GM18909 (cell line): Measurements from ENCODE around the gene VTI1A.

Experiments used
- ATAC-seq: cut with Tn5 transposase; IDR thresholded peaks from one replicate; pipeline ENCODE4 v1.9.1; 2021; ENCODE audit warnings: mild to moderate bottlenecking; ENCODE audit not compliant: unreplicated experiment, poor library complexity

Gene VTI1A

GRCh38 chr10:112769611-112770370, 322.8 kb downstream of the VTI1A start:
- ATAC-seq, result no peak

DNA sequence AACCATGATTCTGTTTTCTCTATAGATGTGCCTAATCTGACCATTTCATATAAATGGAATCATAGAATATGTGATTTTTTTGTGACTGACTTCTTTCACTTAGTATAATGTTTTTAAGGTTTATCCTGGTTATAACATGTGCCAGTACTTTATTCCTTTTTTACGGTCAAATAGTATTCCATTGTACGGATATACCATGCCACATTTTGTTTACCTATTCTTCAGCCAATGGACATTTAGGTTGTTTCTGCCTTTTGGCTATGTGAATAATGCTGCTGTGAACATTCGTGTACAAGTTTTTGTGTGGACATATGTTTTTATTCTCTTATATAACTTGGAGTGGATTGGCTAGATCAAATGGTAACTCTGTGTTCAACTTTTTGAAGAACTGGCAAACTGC, 324.7 kb downstream of the VTI1A start:
- no peak for ATAC-seq

GRCh38 chr10:112773783-112774182, 326.8 kb downstream of the VTI1A start:
- no peak for ATAC-seq

- ATAC-seq, result no peak
Observed at GRCh38 chr10:112774210-112774609, 327.2 kb downstream of the VTI1A start.

DNA sequence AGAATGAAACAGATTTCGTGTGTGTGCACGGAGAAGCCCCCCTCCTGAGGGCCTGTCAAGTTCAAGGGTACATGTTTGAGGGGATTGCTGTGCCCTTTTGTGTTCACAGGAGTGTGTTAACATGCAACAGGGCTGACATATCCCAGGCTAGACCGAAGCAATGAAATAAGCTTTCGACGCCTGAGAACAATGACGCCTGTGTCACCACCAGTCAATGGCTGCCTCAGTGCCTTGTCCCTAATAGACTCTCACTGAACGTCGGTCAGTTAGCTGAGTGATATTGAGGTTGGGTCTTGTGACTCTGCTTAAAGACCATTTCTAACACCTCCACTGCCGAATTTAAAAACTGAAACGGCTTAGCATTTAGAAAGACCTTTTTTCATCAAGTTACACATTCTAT, 327.8 kb downstream of the VTI1A start:
- ATAC-seq, result no peak

- no peak for ATAC-seq
Observed at GRCh38 chr10:112775381-112775780, 328.4 kb downstream of the VTI1A start.

DNA sequence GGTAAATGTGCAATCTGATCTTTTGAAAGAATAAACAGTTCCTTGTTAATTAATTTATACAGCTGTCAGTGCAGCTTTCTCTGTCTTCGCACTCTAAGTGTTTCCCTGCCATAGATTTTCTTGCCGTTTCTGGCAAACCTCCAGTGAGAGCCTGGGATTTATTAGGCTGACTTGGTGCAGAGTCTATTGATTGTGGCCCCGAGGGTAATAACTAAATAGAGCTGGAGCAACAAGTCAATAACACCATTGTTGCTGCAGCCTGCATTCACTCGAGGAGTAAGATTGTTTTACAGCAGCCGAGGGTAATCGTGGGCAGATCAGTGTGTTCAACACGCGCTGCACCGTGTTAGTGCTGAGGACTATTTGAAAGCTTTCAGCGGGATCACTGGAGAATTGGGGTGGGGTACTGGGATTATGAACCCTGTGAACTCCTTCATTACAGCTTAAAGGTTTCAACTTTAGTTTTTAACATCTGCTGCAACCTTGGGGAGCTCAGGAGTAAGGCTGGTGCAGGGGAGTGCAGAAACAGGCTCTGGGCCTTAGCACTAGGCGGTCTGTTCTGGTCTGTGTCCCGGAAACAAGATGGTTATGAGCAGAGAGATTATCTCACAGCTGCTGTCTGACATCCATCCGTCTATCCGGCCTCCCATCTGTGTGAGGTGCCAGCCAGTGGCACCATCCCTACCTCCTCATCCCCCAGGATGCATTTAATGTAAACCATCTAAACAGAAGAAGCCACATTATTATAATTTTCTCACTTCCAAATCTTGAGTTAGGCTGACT, 329.1 kb downstream of the VTI1A start:
- no peak for ATAC-seq

- ATAC-seq, result no peak
Observed at GRCh38 chr10:112778579-112778978, 331.6 kb downstream of the VTI1A start.

- no peak for ATAC-seq
Observed at GRCh38 chr10:112779025-112779770, 332.2 kb downstream of the VTI1A start.

- no peak for ATAC-seq
Observed at GRCh38 chr10:112782200-112782907, 335.3 kb downstream of the VTI1A start.

DNA sequence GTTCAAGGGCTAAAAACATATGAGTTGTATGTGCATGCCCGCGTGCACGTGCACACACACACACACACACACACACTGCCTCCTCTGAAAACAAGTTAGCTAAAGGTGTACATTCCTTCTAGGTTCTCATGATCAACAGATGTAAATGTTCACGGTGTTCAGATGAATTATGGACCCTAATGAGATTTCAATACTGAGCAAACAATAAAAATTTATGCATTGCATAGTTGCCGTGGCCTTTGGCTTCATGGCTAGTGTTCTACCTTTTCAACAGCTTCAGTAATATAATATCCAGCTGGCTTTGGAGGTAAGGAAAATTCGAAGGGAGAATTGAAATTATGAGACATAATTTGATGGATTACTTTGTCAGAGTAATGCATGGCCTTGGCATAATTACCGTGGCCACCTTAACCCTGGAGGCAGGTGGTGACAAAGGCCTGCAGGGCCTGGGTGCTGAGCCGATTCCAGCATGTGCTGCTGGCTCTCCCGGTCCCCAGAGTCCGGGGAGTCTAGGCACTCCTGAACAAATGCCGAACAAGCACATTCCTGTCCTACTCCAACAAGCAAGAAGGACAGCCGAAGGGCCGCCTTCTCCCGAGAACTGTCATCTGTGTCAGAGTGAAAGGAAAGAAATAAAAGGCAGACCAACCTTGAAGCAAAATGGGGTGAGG, 336.5 kb downstream of the VTI1A start:
- no peak for ATAC-seq

DNA sequence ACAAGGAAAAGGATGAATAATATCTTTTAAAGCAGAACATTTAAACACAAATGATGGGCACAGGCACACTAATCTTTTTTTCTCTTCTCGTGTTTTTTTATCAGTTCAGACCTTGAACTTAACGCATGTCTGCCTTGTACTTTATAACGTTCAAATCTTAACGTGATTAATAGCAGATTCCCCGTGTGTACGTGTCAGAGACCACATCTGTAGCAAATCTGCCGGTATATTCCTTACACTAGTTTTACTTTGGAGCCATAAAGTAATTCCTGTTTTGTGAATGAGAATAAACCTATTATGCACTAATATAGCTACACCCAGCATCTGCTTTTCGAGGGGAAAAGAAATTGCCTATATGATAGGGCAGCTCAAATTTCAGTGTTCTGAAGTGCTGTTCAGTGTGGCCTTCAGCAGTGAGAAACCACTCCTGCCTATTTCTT, 337.0 kb downstream of the VTI1A start:
- ATAC-seq, result no peak

GRCh38 chr10:112785089-112785488, 338.1 kb downstream of the VTI1A start:
- ATAC-seq, result no peak

- ATAC-seq, result no peak
Observed at GRCh38 chr10:112789248-112789647, 342.2 kb downstream of the VTI1A start.

- no peak for ATAC-seq
Observed at GRCh38 chr10:112790030-112790429, 343.0 kb downstream of the VTI1A start.

GRCh38 chr10:112790921-112791320, 343.9 kb downstream of the VTI1A start:
- no peak for ATAC-seq

GRCh38 chr10:112791447-112791846, 344.4 kb downstream of the VTI1A start:
- ATAC-seq, result no peak

DNA sequence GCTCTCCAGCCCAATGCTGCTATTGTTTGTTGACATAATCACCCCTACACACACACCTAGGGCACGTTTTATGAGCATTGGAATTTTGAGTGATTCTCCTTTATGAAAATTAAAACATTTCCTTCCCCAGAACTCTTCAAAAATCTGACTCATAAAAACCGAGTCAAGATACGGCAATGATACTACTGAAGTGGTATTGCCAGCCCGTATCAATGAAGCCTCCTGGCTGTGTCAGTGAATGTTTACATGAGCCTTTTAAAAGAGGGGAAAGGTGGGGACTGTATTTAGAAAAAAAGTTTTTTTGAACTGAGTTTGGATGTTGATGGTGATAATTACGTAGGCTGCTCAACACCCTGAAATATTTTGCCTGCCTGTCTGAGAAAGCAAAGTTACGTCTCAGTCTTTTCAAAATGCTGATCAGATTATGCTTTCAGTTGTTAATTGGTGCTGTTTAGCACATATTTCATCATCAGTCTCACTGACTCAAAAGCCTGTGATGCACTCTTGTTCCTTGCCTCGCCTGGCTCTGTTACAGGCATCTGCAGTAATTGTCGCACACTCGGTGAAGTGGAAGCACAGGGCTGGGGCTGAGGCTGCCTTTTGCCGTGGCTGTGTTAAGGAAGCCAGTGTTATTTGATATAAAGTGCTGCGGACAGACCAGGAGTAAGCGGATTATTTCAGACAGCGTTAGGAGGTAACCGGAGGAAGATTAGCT, 345.6 kb downstream of the VTI1A start:
- ATAC-seq, result no peak

- no peak for ATAC-seq
Observed at GRCh38 chr10:112793202-112793921, 346.3 kb downstream of the VTI1A start.
